GM12878 (cell line): ENCODE measurements around the gene MBNL1. TPM values are rescaled to one million over a fixed set of nuclear protein-coding genes. Genes with fewer than 3 reads are reported as not detected.
A peak's percentile ranks its signal among the peaks of the same experiment; 100 is the strongest.

Experiments used
- ATAC-seq: fragments of 200-7000 bp; cut with Tn5 transposase; 3 replicates; pipeline ENCODE4 v1.9.1; 2020; ENCODE audit warnings: mild to moderate bottlenecking, moderate library complexity
- BruUV-seq: library from RNA; stranded (reverse); fragments of 400-500 nt; replicated peaks from 2 replicates; lab custom pipeline; 2021; lab: Mats Ljungman, UMichigan
- CTCF ChIA-PET: fragments of 300-600 bp; sonication (Branson Sonifier 250); formaldehyde crosslinking; extraction: SDS; loops from one replicate; lab custom pipeline; 2021; ENCODE audit warnings: inconsistent platforms; lab: Yijun Ruan, JAX
- POLR2A ChIA-PET: fragments of 350-600 bp; formaldehyde crosslinking; extraction: SDS; loops from one replicate; lab custom pipeline; 2021; ENCODE audit warnings: inconsistent platforms; lab: Charles Lee
- RAD21 ChIA-PET: fragments of 300-600 bp; sonication (Branson Sonifier 250); formaldehyde crosslinking; loops from one replicate; lab custom pipeline; 2023; ENCODE audit warnings: antibody characterized with exemption; ENCODE audit not compliant: unreplicated experiment; lab: Charles Lee
- SMC1A ChIA-PET: fragments of 300-600 bp; sonication (Branson Sonifier 250); formaldehyde crosslinking; loops from one replicate; lab custom pipeline; 2023; ENCODE audit not compliant: unreplicated experiment, uncharacterized antibody; lab: Charles Lee
- DNase-seq: peaks from one replicate; pipeline ENCODE4 v3.0.0-alpha.2; 2011; ENCODE audit warnings: low read depth, low spot score
- FAIRE-seq: peaks from 3 replicates; lab custom pipeline; 2011; peaks lifted over from hg19 to GRCh38; lab: Jason Lieb, UNC
- H2AFZ ChIP-seq: 2 replicates; pipeline ENCODE4 v1.6.0; 2011; ENCODE audit warnings: low read depth, low read length, control low read depth; ENCODE audit not compliant: control insufficient read depth
- H3K27ac ChIP-seq: 2 replicates; pipeline ENCODE4 v1.5.1; 2011; ENCODE audit warnings: control low read depth; ENCODE audit not compliant: control insufficient read depth, insufficient read depth
- H3K27me3 ChIP-seq, 2 experiments: replicated peaks in 1 of 2; 2 replicates each; pipeline versions ENCODE4 v1.6.0 to v1.6.1; 2011; ENCODE audit warnings: low read length in 1 of 2; ENCODE audit not compliant: control insufficient read depth in 2 of 2, insufficient read depth in 2 of 2
- H3K36me3 ChIP-seq, 2 experiments: 2 replicates each; pipeline ENCODE4 v1.5.1; 2011; ENCODE audit warnings: low read length in 1 of 2; ENCODE audit not compliant: control insufficient read depth in 2 of 2, insufficient read depth in 2 of 2
- H3K4me1 ChIP-seq: 2 replicates; pipeline ENCODE4 v1.6.1; 2011; ENCODE audit warnings: mild to moderate bottlenecking, low read length, moderate library complexity, mixed read lengths; ENCODE audit not compliant: control insufficient read depth, insufficient read depth
- H3K4me2 ChIP-seq: 2 replicates; pipeline ENCODE4 v1.6.0; 2011; ENCODE audit warnings: control low read depth; ENCODE audit not compliant: control insufficient read depth, insufficient read depth
- H3K4me3 ChIP-seq: fragments of 200-600 bp; sonication (generic); 2 replicates; pipeline ENCODE4 v1.5.1; 2016
- H3K79me2 ChIP-seq: 2 replicates; pipeline ENCODE4 v1.6.0; 2011; ENCODE audit warnings: low read length; ENCODE audit not compliant: control insufficient read depth, insufficient read depth
- H3K9ac ChIP-seq: 2 replicates; pipeline ENCODE4 v1.8.0; 2011; ENCODE audit warnings: low read length, control low read depth, mixed read lengths; ENCODE audit not compliant: control insufficient read depth, insufficient read depth
- H3K9me3 ChIP-seq: replicated peaks from 3 replicates; pipeline ENCODE4 v1.5.1; 2011; ENCODE audit warnings: mild to moderate bottlenecking, low read length; ENCODE audit not compliant: control insufficient read depth, insufficient read depth
- H4K20me1 ChIP-seq: 2 replicates; pipeline ENCODE4 v1.6.0; 2011; ENCODE audit not compliant: control insufficient read depth, insufficient read depth
- ATF7 ChIP-seq: fragments of 450-650 bp; IDR thresholded peaks from 2 replicates; pipeline ENCODE4 v1.6.1; 2016; ENCODE audit warnings: low read depth, mild to moderate bottlenecking
- CHD2 ChIP-seq: IDR thresholded peaks from 2 replicates; pipeline ENCODE4 v1.6.1; 2011; ENCODE audit warnings: low read depth, low read length, improper control_type of control experiment, borderline replicate concordance
- HDAC2 ChIP-seq: fragments of 200-600 bp; sonication (generic); IDR thresholded peaks from 2 replicates; pipeline ENCODE4 v1.6.1; 2017
- IKZF2 ChIP-seq, 2 experiments: fragments of 450-650 bp; IDR thresholded peaks; 2 replicates each; pipeline ENCODE4 v1.6.1; 2017; ENCODE audit warnings: mild to moderate bottlenecking in 2 of 2, moderate library complexity in 2 of 2
- KLF5 ChIP-seq: fragments of 450-650 bp; IDR thresholded peaks from 2 replicates; pipeline ENCODE4 v1.6.1; 2014; ENCODE audit warnings: mild to moderate bottlenecking; ENCODE audit not compliant: partially characterized antibody
- POLR2AphosphoS5 ChIP-seq: IDR thresholded peaks from 2 replicates; pipeline ENCODE4 v1.6.1; 2011; ENCODE audit warnings: mild to moderate bottlenecking, low read length, inconsistent platforms
- RELA ChIP-seq: fragments of 450-650 bp; IDR thresholded peaks from 2 replicates; pipeline ENCODE4 v1.8.0; 2014; ENCODE audit warnings: borderline replicate concordance; ENCODE audit not compliant: partially characterized antibody
- SMAD1 ChIP-seq: fragments of 450-650 bp; IDR thresholded peaks from 2 replicates; pipeline ENCODE4 v1.6.1; 2018; ENCODE audit warnings: mild to moderate bottlenecking, low read depth; ENCODE audit not compliant: partially characterized antibody
- SP1 ChIP-seq: IDR thresholded peaks from one replicate; pipeline ENCODE4 v1.6.1; 2011; ENCODE audit warnings: low read depth, low read length
- SUPT20H ChIP-seq: IDR thresholded peaks from 2 replicates; pipeline ENCODE4 v1.6.1; 2011; ENCODE audit warnings: low read depth, mild to moderate bottlenecking, low read length, moderate library complexity, borderline replicate concordance; ENCODE audit not compliant: control insufficient read depth
- TAF1 ChIP-seq: IDR thresholded peaks from 2 replicates; pipeline ENCODE4 v1.6.1; 2011; ENCODE audit warnings: mild to moderate bottlenecking, low read depth, low read length, borderline replicate concordance
- TARDBP ChIP-seq: IDR thresholded peaks from 2 replicates; pipeline ENCODE4 v1.6.1; 2016; ENCODE audit warnings: borderline replicate concordance
- TCF12 ChIP-seq: IDR thresholded peaks from 2 replicates; pipeline ENCODE4 v1.6.1; 2011; ENCODE audit warnings: low read depth, mild to moderate bottlenecking, low read length
- ZNF274 ChIP-seq: IDR thresholded peaks from one replicate; pipeline ENCODE4 v1.8.0; 2011; ENCODE audit not compliant: insufficient read length, insufficient read depth
- ZNF384 ChIP-seq: IDR thresholded peaks from 2 replicates; pipeline ENCODE4 v1.6.1; 2012; ENCODE audit warnings: low read depth, mild to moderate bottlenecking, low read length, improper control_type of control experiment, borderline replicate concordance
- ZSCAN29 ChIP-seq: fragments of 450-650 bp; IDR thresholded peaks from 2 replicates; pipeline ENCODE4 v1.6.1; 2017; ENCODE audit warnings: mild to moderate bottlenecking, moderate library complexity
- ZZZ3 ChIP-seq: IDR thresholded peaks from 2 replicates; pipeline ENCODE4 v1.6.1; 2011; ENCODE audit warnings: low read depth; ENCODE audit not compliant: control insufficient read depth, insufficient read length
- WGBS: methylation state at CpG from one replicate; pipeline ENCODE4 v1.1.6; 2016; ENCODE audit warnings: low lambda C conversion rate; ENCODE audit not compliant: insufficient replicate concordance, insufficient coverage; ENCODE audit errors: missing lambda C conversion rate; 5-methylcytosine and 5-hydroxymethylcytosine counted together
- in situ Hi-C: fragments of 300-500 bp; cut with MboI; formaldehyde crosslinking; loops from 9 replicates; pipeline ENCODE4 v1.14.3; 2018; ENCODE audit warnings: mixed read lengths
- intact Hi-C: fragments of 100-400 bp; cut with micrococcal nuclease; formaldehyde crosslinking; loops from one replicate; pipeline ENCODE4 v1.14.2; 2022; ENCODE audit not compliant: unreplicated experiment
- polyA plus RNA-seq, 11 experiments: library from polyadenylated mRNA; depleted of rRNA in 4 of 11; unstranded in 6 of 11; stranded (reverse) in 5 of 11; fragments of >200 nt; fragmentation: Nextera tagmentation in 4 of 11; fragmentation: Illumina TruSeq in 1 of 11; extraction: Ambion mirVana in 4 of 11; extraction: Trizol in 1 of 11; gene quantifications; 1 replicate in 1 of 11; 2 replicates in 10 of 11; pipeline versions ENCODE4 v1.2.1 to v1.2.3, GENCODE V29; 2011 to 2016; ENCODE audit warnings: inconsistent platforms in 2 of 11, missing spikeins in 2 of 11, low read depth in 1 of 11
- total RNA-seq, 4 experiments: library from RNA; depleted of rRNA in 3 of 4; stranded (reverse); fragments of >200 nt in 3 of 4; fragmentation: Illumina TruSeq in 1 of 4; extraction: Trizol in 1 of 4; gene quantifications; 2 replicates each; pipeline versions ENCODE4 v1.2.1 to v1.2.3, GENCODE V29; 2013 to 2021

MBNL1 gene
- total and polyA plus RNA-seq, 10 of the 15 experiments (the other 5 are each of a cell fraction or from before 2014, with no cell fraction given) = 59.6 to 337 (median 143) TPM

DNA sequence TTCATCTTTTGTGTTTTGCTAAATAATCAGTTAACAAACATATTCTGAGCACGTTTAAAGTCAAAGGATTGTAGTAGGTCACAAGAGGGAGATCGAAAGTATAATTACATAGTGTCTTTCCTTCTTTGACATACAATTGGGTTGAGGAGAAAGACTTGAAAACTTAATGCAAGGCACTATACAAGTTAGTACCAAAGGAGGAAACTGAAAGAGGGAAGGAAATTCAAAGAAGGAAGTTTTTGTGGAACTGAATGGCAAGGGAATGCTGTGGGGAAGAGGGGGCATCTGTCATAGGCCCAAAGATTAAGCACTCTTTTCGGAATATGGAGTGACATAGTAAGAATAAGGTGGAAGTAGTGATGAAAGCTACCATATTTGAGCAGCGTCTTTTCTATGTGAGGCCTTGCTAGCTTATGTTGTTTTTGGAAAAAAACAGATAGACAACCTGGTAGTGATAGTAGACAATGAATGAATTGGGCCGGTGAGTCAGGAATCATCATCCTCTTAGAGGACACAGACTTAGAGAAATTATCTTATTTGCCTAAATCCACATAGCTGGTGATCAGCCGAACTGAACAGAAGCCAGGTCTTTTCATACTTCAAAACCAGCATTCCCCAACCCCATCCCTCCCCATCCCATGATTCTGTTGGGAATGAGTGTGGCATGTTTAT is 10.2 kb downstream of the MBNL1 start:
- Histone ChIP-seq H3K27me3 (no peaks in the 10 kb centered on the region), H3K79me2 (peaks cover 100% of the 10 kb centered on the region), H3K27ac (no peak overlapping the region), H3K4me3 (no peak overlapping the region; the same call in 1 of the 2 replicates), H2AFZ (no peak overlapping the region), H3K9me3 (no peaks in the 10 kb centered on the region; the same call in 2 of the 3 replicates), H4K20me1 (no peaks in the 10 kb centered on the region; the same call in 1 of the 2 replicates), H3K36me3 (no peaks in the 10 kb centered on the region), H3K9ac (no peak overlapping the region), H3K4me1 (peaks cover 42% of the 10 kb centered on the region), H3K4me2 (peak overlapping the region; percentile 59)
- ChIA-PET POLR2A (interaction anchor here (0.8 to 4.8 kb wide), 2 partner anchors 22 to 23 kb away, joined by 3 to 24 read pairs; no protein-coding TSS in a partner anchor), CTCF (interaction anchor here (4.2 to 4.5 kb wide), 2 partner anchors 95 to 164 kb away, joined by 20 to 28 read pairs; no protein-coding TSS in a partner anchor), SMC1A (interaction anchor here (0.8 to 10.3 kb wide), 11 partner anchors 8 to 164 kb away, joined by 3 to 115 read pairs (median 3); no protein-coding TSS in a partner anchor), RAD21 (interaction anchor here (0.8 to 7.0 kb wide), 11 partner anchors 9 to 164 kb away, joined by 3 to 53 read pairs (median 6); partner anchors contain the start of gene MBNL1)
- DNase-seq = no peak
- ATAC-seq = no peak; the same call in 2 of the 3 replicates
- TF ChIP-seq POLR2AphosphoS5 (peak; percentile 24; the same call in 1 of the 2 replicates), IKZF2 (IDR thresholded peaks at IDR 0.05) (0 out of 4 replicates have a peak, but pooled peaks of 1 of the 2 experiments have one; percentile 23), ZZZ3 (no peak), ZNF274 (no peak)
- in situ Hi-C loops = no loop called here
- WGBS = 15% methylated on average over 6 of the region's 6 CpGs
- no peak for FAIRE-seq
- BruUV-seq = no TSS peak
- intact Hi-C loops = no loop called here

GRCh38 chr3:152279479-152279878 is 10.8 kb downstream of the MBNL1 start:
- Histone ChIP-seq H3K27me3 (no peaks in the 10 kb centered on the region), H3K4me2 (peak overlapping the region; percentile 59), H3K4me3 (no peak overlapping the region; the same call in 1 of the 2 replicates), H3K79me2 (peaks cover 100% of the 10 kb centered on the region), H3K9ac (no peak overlapping the region), H3K9me3 (no peaks in the 10 kb centered on the region; the same call in 2 of the 3 replicates), H2AFZ (no peak overlapping the region), H3K4me1 (peaks cover 43% of the 10 kb centered on the region), H3K27ac (no peak overlapping the region), H3K36me3 (no peaks in the 10 kb centered on the region), H4K20me1 (no peaks in the 10 kb centered on the region; the same call in 1 of the 2 replicates)
- SMC1A ChIA-PET = interaction anchor here (0.8 to 10.3 kb wide), 16 partner anchors 8 to 207 kb away, joined by 3 to 115 read pairs (median 3); no protein-coding TSS in a partner anchor
- CTCF ChIA-PET = interaction anchor here (4.2 to 4.5 kb wide), 2 partner anchors 96 to 163 kb away, joined by 20 to 28 read pairs; no protein-coding TSS in a partner anchor
- POLR2A ChIA-PET = interaction anchor here (0.8 to 4.8 kb wide), 3 partner anchors 21 to 37 kb away, joined by 3 to 24 read pairs (median 4); no protein-coding TSS in a partner anchor
- FAIRE-seq = no peak
- intact Hi-C loops = no loop called here
- BruUV-seq = no TSS peak
- WGBS = 74% methylated on average over 3 of the region's 3 CpGs
- in situ Hi-C loops = no loop called here
- RAD21 ChIA-PET = interaction anchor here (0.8 to 7.0 kb wide), 12 partner anchors 9 to 164 kb away, joined by 3 to 53 read pairs (median 6); partner anchors contain the start of gene MBNL1
- DNase-seq = no peak
- ATAC-seq = peak; percentile 4; the same call in 2 of the 3 replicates
- TF ChIP-seq TARDBP (no peak), CHD2 (no peak), HDAC2 (no peak), ATF7 (no peak), SMAD1 (no peak), RELA (no peak), TCF12 (no peak), POLR2AphosphoS5 (no peak), ZNF384 (no peak), SUPT20H (no peak), ZSCAN29 (no peak), KLF5 (no peak), TAF1 (no peak), SP1 (no peak)
